ENCODE results near the gene FGFR3. TPM values are rescaled to one million over a fixed set of nuclear protein-coding genes. Genes with fewer than 3 reads are reported as not detected.

Gene FGFR3
- total and polyA plus RNA-seq, 10 of the 15 experiments (the other 5 are each of a cell fraction or from before 2014, with no cell fraction given), result 0.05 to 0.33 (median 0.18) TPM; not detected in 6

- TF ChIP-seq E4F1 (IDR thresholded peaks at IDR 0.05; ENCODE audit: borderline replicate concordance, partially characterized antibody), result no peak
- no peak for TF ChIP-seq RCOR1 (conservative IDR thresholded peaks at IDR 0.05; ENCODE audit: low read depth, low read length)
Measured at GRCh38 chr4:1792158-1792831, 798 bp upstream of the FGFR3 start (continued).

GRCh38 chr4:1793496-1793840 lies 375 bp downstream of the FGFR3 start:
- Histone ChIP-seq H3K27me3 (replicated peaks in 1 of 2; ENCODE audit: control insufficient read depth in 2 of 2, insufficient read depth in 2 of 2, low read length in 1 of 2) (peaks cover 8 to 12% of the 10 kb centered on the region in 2 experiments), H3K4me3 (no peak overlapping the region), H3K9ac (ENCODE audit: control insufficient read depth, insufficient read depth, low read length) (no peak overlapping the region), H3K4me1 (ENCODE audit: control insufficient read depth, insufficient read depth, low read length) (no peaks in the 10 kb centered on the region), H3K36me3 (ENCODE audit: control insufficient read depth in 2 of 2, insufficient read depth in 2 of 2, low read length in 1 of 2) (no peaks in the 10 kb centered on the region), H3K4me2 (ENCODE audit: control insufficient read depth, insufficient read depth) (peak overlapping the region; percentile 17; the same call in 1 of the 2 replicates), H2AFZ (ENCODE audit: control insufficient read depth, low read depth, low read length) (0 out of 2 replicates have a peak overlapping the region, but pooled peaks have one; percentile 17), H3K79me2 (ENCODE audit: control insufficient read depth, insufficient read depth, low read length) (no peaks in the 10 kb centered on the region), H3K9me3 (replicated peaks; ENCODE audit: control insufficient read depth, insufficient read depth, low read length) (no peaks in the 10 kb centered on the region), H4K20me1 (ENCODE audit: control insufficient read depth, insufficient read depth) (no peaks in the 10 kb centered on the region), H3K27ac (ENCODE audit: control insufficient read depth, insufficient read depth) (no peak overlapping the region)
- no peak for TF ChIP-seq TAF1 (IDR thresholded peaks at IDR 0.05; ENCODE audit: borderline replicate concordance, low read depth, low read length)
- no peak for TF ChIP-seq IRF4 (IDR thresholded peaks at IDR 0.05; ENCODE audit: low read depth, low read length)
- TF ChIP-seq TARDBP (IDR thresholded peaks at IDR 0.05; ENCODE audit: borderline replicate concordance), result no peak
- no peak for TF ChIP-seq FOS (IDR thresholded peaks at IDR 0.05; ENCODE audit: borderline replicate concordance, extremely low read depth, insufficient read length)
- no peak for TF ChIP-seq WRNIP1 (IDR thresholded peaks at IDR 0.05; ENCODE audit: borderline replicate concordance, low read depth, low read length)
- TF ChIP-seq TCF7 (IDR thresholded peaks at IDR 0.05; ENCODE audit: borderline replicate concordance), result no peak
- TF ChIP-seq STAT1 (conservative IDR thresholded peaks at IDR 0.05), result no peak
- no peak for TF ChIP-seq EP300 (IDR thresholded peaks at IDR 0.05; ENCODE audit: borderline replicate concordance in 1 of 2, control insufficient read depth in 1 of 2, low read depth in 2 of 2, low read length in 2 of 2)
- CTCF ChIA-PET, result no interaction called here
- in situ Hi-C loops (cut with MboI) (no loop called here), intact Hi-C loops (cut with micrococcal nuclease; ENCODE audit: unreplicated experiment) (no loop called here)
- SMC1A ChIA-PET (ENCODE audit: uncharacterized antibody, unreplicated experiment), result no interaction called here
- POLR2A ChIA-PET, result no interaction called here
- no TSS peak for BruUV-seq (replicated peaks)
- FAIRE-seq (no peak), ATAC-seq (no peak), DNase-seq (ENCODE audit: low read depth, low spot score) (no peak)
- RAD21 ChIA-PET (ENCODE audit: unreplicated experiment), result no interaction called here
- whole genome bisulfite sequencing (ENCODE audit: insufficient coverage, insufficient replicate concordance, low lambda C conversion rate, missing lambda C conversion rate), result 2% methylated on average over 9 of the region's 44 CpGs
